PC-3 (cell line): ENCODE data around the gene SLC6A6. TPM values are rescaled to one million over a fixed set of nuclear protein-coding genes. Genes with fewer than 3 reads are reported as not detected.

Source experiments
- ATAC-seq: fragments of 200-7000 bp; cut with Tn5 transposase; 2 replicates; pipeline ENCODE4 v1.9.1; 2020; ENCODE audit warnings: mild to moderate bottlenecking, moderate library complexity
- BruUV-seq: library from RNA; stranded (reverse); fragments of 400-500 nt; replicated peaks from 2 replicates; lab custom pipeline; 2021; lab: Mats Ljungman, UMichigan
- CTCF ChIA-PET: fragments of 300-600 bp; sonication (Branson Sonifier 250); formaldehyde crosslinking; loops from one replicate; lab custom pipeline; 2022; ENCODE audit warnings: antibody characterized with exemption; lab: Charles Lee
- POLR2A ChIA-PET: fragments of 300-600 bp; sonication (Branson Sonifier 250); formaldehyde crosslinking; loops from one replicate; lab custom pipeline; 2022; ENCODE audit warnings: antibody characterized with exemption; ENCODE audit not compliant: unreplicated experiment; lab: Charles Lee
- DNase-seq: peaks from one replicate; pipeline ENCODE4 v3.0.0-alpha.2; 2015
- H2AFZ ChIP-seq: fragments of 300-600 bp; sonication (generic); 2 replicates; pipeline ENCODE4 v1.6.0; 2016; ENCODE audit warnings: antibody characterized with exemption, low read length
- H3F3A ChIP-seq: fragments of 300-600 bp; sonication (generic); one replicate; pipeline ENCODE4 v1.6.0; 2017; ENCODE audit warnings: antibody characterized with exemption, low read length, control low read depth, mild to moderate bottlenecking; ENCODE audit not compliant: unreplicated experiment
- H3K27ac ChIP-seq: fragments of 300-600 bp; sonication (generic); 2 replicates; pipeline ENCODE4 v1.5.1; 2016; ENCODE audit warnings: mild to moderate bottlenecking, low read length
- H3K27me3 ChIP-seq: fragments of 300-600 bp; sonication (generic); 2 replicates; pipeline ENCODE4 v1.6.1; 2016; ENCODE audit warnings: low read length, mixed read lengths
- H3K36me3 ChIP-seq: fragments of 300-600 bp; sonication (generic); 2 replicates; pipeline ENCODE4 v1.6.1; 2016; ENCODE audit warnings: low read depth, mixed run types, low read length, mixed read lengths
- H3K4me1 ChIP-seq: fragments of 300-600 bp; sonication (generic); 2 replicates; pipeline ENCODE4 v1.5.1; 2016; ENCODE audit warnings: low read length; ENCODE audit not compliant: insufficient read depth
- H3K4me2 ChIP-seq: fragments of 300-600 bp; sonication (generic); 2 replicates; pipeline ENCODE4 v1.6.0; 2016; ENCODE audit warnings: low read length
- H3K4me3 ChIP-seq: fragments of 300-600 bp; sonication (generic); 2 replicates; pipeline ENCODE4 v1.5.1; 2016; ENCODE audit warnings: mild to moderate bottlenecking, low read length, mixed read lengths
- H3K79me2 ChIP-seq: fragments of 300-600 bp; sonication (generic); 2 replicates; pipeline ENCODE4 v1.6.1; 2017; ENCODE audit warnings: low read length, mixed read lengths
- H3K9ac ChIP-seq: fragments of 300-600 bp; sonication (generic); 2 replicates; pipeline ENCODE4 v1.6.0; 2016; ENCODE audit warnings: mild to moderate bottlenecking, low read length
- H3K9me2 ChIP-seq: fragments of 300-600 bp; sonication (generic); replicated peaks from 2 replicates; pipeline ENCODE4 v1.6.1; 2016; ENCODE audit warnings: mixed run types, low read length, mixed read lengths
- H3K9me3 ChIP-seq: fragments of 300-600 bp; sonication (generic); 2 replicates; pipeline ENCODE4 v1.6.1; 2016; ENCODE audit warnings: low read length, mixed read lengths
- H4K20me1 ChIP-seq: fragments of 300-600 bp; sonication (generic); 2 replicates; pipeline ENCODE4 v1.6.1; 2016; ENCODE audit warnings: low read length, mixed read lengths
- EZH2 ChIP-seq: fragments of 300-600 bp; sonication (generic); IDR thresholded peaks from one replicate; pipeline ENCODE4 v1.6.1; 2017; ENCODE audit warnings: antibody characterized with exemption, mild to moderate bottlenecking, low read length; ENCODE audit not compliant: unreplicated experiment
- EZH2phosphoT487 ChIP-seq: fragments of 300-600 bp; sonication (generic); IDR thresholded peaks from 2 replicates; pipeline ENCODE4 v1.6.1; 2018; ENCODE audit warnings: mild to moderate bottlenecking, antibody characterized with exemption, low read length, borderline replicate concordance
- intact Hi-C: fragments of 100-400 bp; cut with micrococcal nuclease; formaldehyde crosslinking; loops from 2 replicates; pipeline ENCODE4 v1.9.0; 2023
- total RNA-seq: library from RNA; depleted of rRNA; stranded (reverse); fragments of >200 nt; gene quantifications from 2 replicates; pipeline ENCODE4 v1.2.3, GENCODE V29; 2014
- TF ChIP-seq, protein P1 (sequence below): fragments of 300-600 bp; sonication (generic); conservative IDR thresholded peaks from 2 replicates; pipeline ENCODE4 v1.5.1; 2017; ENCODE audit warnings: antibody characterized with exemption, low read depth, mild to moderate bottlenecking, low read length

SLC6A6 gene
- total RNA-seq, 1 experiment from 2014 or later = 28.1 TPM

DNA sequence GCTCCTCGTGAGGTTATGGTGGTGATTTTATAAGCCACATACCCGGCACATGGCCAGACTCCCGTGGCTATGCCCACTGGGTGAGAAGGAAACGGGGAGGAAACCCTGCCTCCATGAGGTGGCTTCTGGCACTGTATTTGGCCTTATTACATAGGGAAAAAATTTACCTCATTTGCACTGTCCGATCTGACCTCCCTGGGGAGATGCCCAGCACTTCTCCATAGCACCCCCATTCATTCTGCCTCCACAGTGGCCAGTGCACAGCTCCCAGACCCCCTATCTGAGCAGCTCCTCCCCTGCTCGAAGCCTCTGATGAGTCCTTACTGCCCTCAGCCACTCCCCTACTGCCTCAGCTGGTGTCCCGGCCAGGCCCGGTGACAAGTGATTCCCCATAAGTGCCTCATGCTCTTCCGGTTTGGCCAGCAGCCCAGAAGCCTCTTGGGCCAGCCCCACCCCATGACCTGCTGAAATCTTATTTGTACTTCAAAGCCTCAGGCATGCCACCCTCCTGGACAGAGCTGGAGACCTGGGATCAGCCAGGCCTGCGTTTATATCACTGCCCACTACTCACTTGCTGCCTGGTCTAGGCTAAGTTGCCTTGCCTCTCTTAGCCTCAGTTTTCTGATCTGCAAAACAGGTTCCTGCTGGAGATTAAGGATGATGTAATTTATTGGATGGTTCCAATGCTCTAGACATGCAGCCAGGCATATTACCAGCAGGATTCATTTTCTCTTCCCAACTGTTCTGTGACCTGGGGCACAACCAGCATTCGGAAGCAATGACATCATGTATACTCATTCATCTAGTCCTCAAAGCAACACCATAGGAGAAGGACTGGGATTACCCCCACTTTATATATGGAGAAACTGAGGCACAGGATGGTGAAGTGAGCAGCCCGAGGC is 30.6 kb upstream of the SLC6A6 start:
- CTCF ChIA-PET = no interaction called here
- DNase-seq = peak; percentile 95

DNA sequence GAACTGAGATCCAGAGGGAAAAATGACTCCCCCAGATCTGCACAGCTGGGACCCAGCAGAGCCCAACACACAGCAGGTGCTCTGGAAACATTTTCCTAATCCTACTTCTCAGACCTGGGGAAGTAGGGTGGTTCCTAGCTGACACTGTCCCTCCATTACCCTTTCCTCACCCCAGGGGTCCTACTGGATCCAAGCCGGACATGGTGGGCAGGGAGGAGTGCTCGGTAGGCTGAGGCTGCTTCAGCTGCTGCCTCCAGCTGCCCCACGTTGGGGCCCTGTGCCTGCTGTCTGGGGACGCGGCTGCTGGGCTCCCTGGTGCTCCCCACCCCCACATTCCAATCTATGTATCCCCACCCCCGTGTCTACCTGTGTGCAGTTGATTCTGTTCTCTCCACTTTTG is 29.8 kb upstream of the SLC6A6 start:
- no peak overlapping the region for H3K9ac ChIP-seq
- intact Hi-C loops = no loop called here
- no peaks in the 10 kb centered on the region for H3K9me2 ChIP-seq
- BruUV-seq = no TSS peak
- TF ChIP-seq EZH2phosphoT487 (no peak), EZH2 (no peak)
- TF ChIP-seq, protein P1, sequence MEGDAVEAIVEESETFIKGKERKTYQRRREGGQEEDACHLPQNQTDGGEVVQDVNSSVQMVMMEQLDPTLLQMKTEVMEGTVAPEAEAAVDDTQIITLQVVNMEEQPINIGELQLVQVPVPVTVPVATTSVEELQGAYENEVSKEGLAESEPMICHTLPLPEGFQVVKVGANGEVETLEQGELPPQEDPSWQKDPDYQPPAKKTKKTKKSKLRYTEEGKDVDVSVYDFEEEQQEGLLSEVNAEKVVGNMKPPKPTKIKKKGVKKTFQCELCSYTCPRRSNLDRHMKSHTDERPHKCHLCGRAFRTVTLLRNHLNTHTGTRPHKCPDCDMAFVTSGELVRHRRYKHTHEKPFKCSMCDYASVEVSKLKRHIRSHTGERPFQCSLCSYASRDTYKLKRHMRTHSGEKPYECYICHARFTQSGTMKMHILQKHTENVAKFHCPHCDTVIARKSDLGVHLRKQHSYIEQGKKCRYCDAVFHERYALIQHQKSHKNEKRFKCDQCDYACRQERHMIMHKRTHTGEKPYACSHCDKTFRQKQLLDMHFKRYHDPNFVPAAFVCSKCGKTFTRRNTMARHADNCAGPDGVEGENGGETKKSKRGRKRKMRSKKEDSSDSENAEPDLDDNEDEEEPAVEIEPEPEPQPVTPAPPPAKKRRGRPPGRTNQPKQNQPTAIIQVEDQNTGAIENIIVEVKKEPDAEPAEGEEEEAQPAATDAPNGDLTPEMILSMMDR = no peak
- DNase-seq = no peak
- H3K4me1 ChIP-seq = peaks cover 34% of the 10 kb centered on the region
- H4K20me1 ChIP-seq = no peaks in the 10 kb centered on the region
- no peaks in the 10 kb centered on the region for H3K79me2 ChIP-seq
- ATAC-seq = no peak
- no peaks in the 10 kb centered on the region for H3K27me3 ChIP-seq
- no peak overlapping the region for H2AFZ ChIP-seq
- H3K4me3 ChIP-seq = no peak overlapping the region
- peak overlapping the region; percentile 40 for H3K27ac ChIP-seq
- H3F3A ChIP-seq = no peaks in the 10 kb centered on the region
- H3K36me3 ChIP-seq = no peaks in the 10 kb centered on the region
- ChIA-PET POLR2A (no interaction called here), CTCF (no interaction called here)
- peak overlapping the region; percentile 27 for H3K4me2 ChIP-seq
- no peaks in the 10 kb centered on the region for H3K9me3 ChIP-seq

More for the DNA sequence above, 30.6 kb upstream of the SLC6A6 start:
- Histone ChIP-seq H3K9ac (no peak overlapping the region), H3F3A (no peaks in the 10 kb centered on the region), H4K20me1 (no peaks in the 10 kb centered on the region), H3K4me3 (no peak overlapping the region), H3K27me3 (no peaks in the 10 kb centered on the region), H3K4me1 (peaks cover 34% of the 10 kb centered on the region), H2AFZ (no peak overlapping the region), H3K4me2 (peak overlapping the region; percentile 27), H3K27ac (peak overlapping the region; percentile 40), H3K36me3 (no peaks in the 10 kb centered on the region), H3K79me2 (no peaks in the 10 kb centered on the region), H3K9me3 (no peaks in the 10 kb centered on the region), H3K9me2 (no peaks in the 10 kb centered on the region)
- TF ChIP-seq EZH2phosphoT487 = no peak
- TF ChIP-seq, protein P1 = peak; percentile 38; the same call in 1 of the 2 replicates
- no TSS peak for BruUV-seq
- POLR2A ChIA-PET = interaction anchor here (0.6 kb wide), 1 partner anchor 117 kb away, joined by 7 read pairs; no protein-coding TSS in a partner anchor
- ATAC-seq = peak; percentile 83
- intact Hi-C loops = loop anchor here (1.0 kb wide), 2 partner anchors 30 to 111 kb away; partner anchors contain the start of gene SLC6A6

DNA sequence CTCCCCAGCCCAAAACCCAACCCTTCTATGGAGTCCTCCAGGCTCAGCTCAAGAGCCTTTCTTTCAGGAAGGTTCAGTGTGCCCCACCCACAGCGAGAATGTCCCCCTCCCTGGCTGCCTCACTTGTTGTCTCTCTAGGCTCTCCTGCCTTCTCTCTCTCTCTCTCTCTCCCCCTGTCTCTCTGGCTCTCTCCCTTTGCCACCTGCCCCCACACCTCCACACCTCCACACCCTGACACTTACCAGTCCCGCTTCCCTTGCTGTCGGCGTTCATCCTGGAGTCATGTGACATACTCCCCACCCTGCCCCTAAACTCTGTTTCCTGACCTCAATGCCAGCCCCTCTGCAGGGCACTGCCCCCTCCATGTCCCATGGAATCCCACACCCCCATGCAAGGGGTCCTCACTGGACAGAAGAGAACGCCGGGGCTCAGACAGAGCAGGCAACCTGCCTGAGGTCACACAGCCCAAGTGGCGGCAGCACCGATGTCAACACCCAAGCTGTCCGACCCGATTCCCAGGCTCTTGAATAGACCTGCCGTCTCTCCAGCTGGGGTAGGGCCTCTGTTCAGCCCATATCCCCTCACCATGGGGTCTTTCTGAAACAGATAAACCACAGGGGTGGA is 28.5 kb upstream of the SLC6A6 start:
- TF ChIP-seq, protein P1 = no peak
- no peak for TF ChIP-seq EZH2
- TF ChIP-seq EZH2phosphoT487 = no peak
- Histone ChIP-seq H2AFZ (no peak overlapping the region), H3K4me2 (no peak overlapping the region), H3K9me2 (no peaks in the 10 kb centered on the region), H3K36me3 (no peaks in the 10 kb centered on the region), H3K27me3 (no peaks in the 10 kb centered on the region), H3K4me1 (peaks cover 34% of the 10 kb centered on the region), H3K27ac (no peak overlapping the region), H4K20me1 (no peaks in the 10 kb centered on the region), H3K9me3 (no peaks in the 10 kb centered on the region), H3K79me2 (no peaks in the 10 kb centered on the region), H3F3A (no peaks in the 10 kb centered on the region), H3K4me3 (no peak overlapping the region), H3K9ac (no peak overlapping the region)
- intact Hi-C loops = no loop called here
- ChIA-PET CTCF (no interaction called here), POLR2A (no interaction called here)
- no TSS peak for BruUV-seq
- ATAC-seq (no peak), DNase-seq (no peak)
